PC-9 (cell line): ENCODE results near the gene CYP27C1. TPM values are rescaled to one million over a fixed set of nuclear protein-coding genes. Genes with fewer than 3 reads are reported as not detected.

Experiments
- BruUV-seq: library from RNA; stranded (reverse); fragments of 400-500 nt; replicated peaks from 2 replicates; lab custom pipeline; 2021; lab: Mats Ljungman, UMichigan
- CTCF ChIA-PET: fragments of 300-600 bp; sonication (Branson Sonifier 250); formaldehyde crosslinking; loops from one replicate; lab custom pipeline; 2022; ENCODE audit warnings: antibody characterized with exemption; lab: Charles Lee
- POLR2A ChIA-PET: fragments of 300-600 bp; sonication (Branson Sonifier 250); formaldehyde crosslinking; loops from one replicate; lab custom pipeline; 2022; ENCODE audit warnings: antibody characterized with exemption; ENCODE audit not compliant: unreplicated experiment; lab: Charles Lee
- DNase-seq, 2 experiments: peaks; one replicate each; pipeline versions ENCODE4 v3.0.0 to v3.0.0-alpha.2; 2015 to 2022; ENCODE audit warnings: mixed read lengths in 1 of 2
- H2AFZ ChIP-seq: fragments of 200-600 bp; sonication (generic); 2 replicates; pipeline ENCODE4 v1.8.1; 2017; ENCODE audit warnings: antibody characterized with exemption
- H3F3A ChIP-seq: fragments of 200-600 bp; sonication (generic); 2 replicates; pipeline ENCODE4 v1.8.1; 2017; ENCODE audit warnings: antibody characterized with exemption, mild to moderate bottlenecking, low read depth; ENCODE audit not compliant: insufficient read depth
- H3K27ac ChIP-seq: fragments of 200-600 bp; sonication (generic); 2 replicates; pipeline ENCODE4 v1.6.1; 2016; ENCODE audit warnings: mixed run types
- H3K27me3 ChIP-seq: fragments of 200-600 bp; sonication (generic); 2 replicates; pipeline ENCODE4 v1.6.1; 2016; ENCODE audit warnings: low read depth, mixed run types; ENCODE audit not compliant: insufficient read depth
- H3K36me3 ChIP-seq: fragments of 200-600 bp; sonication (generic); 2 replicates; pipeline ENCODE4 v1.6.1; 2016; ENCODE audit warnings: low read depth, mixed run types
- H3K4me1 ChIP-seq: fragments of 200-600 bp; sonication (generic); replicated peaks from 2 replicates; pipeline ENCODE4 v1.6.1; 2016; ENCODE audit warnings: mixed run types; ENCODE audit not compliant: insufficient read depth
- H3K4me2 ChIP-seq: fragments of 200-600 bp; sonication (generic); 2 replicates; pipeline ENCODE4 v1.6.1; 2017; ENCODE audit warnings: mixed run types
- H3K4me3 ChIP-seq: fragments of 200-600 bp; sonication (generic); 2 replicates; pipeline ENCODE4 v1.6.1; 2016; ENCODE audit warnings: mixed run types
- H3K79me2 ChIP-seq: fragments of 200-600 bp; sonication (generic); 2 replicates; pipeline ENCODE4 v1.6.1; 2017; ENCODE audit warnings: low read depth, mixed run types
- H3K9me2 ChIP-seq: fragments of 200-600 bp; sonication (generic); 2 replicates; pipeline ENCODE4 v1.8.1; 2017; ENCODE audit warnings: mild to moderate bottlenecking; ENCODE audit not compliant: insufficient read depth
- H3K9me3 ChIP-seq: fragments of 200-600 bp; sonication (generic); 2 replicates; pipeline ENCODE4 v1.8.1; 2016; ENCODE audit warnings: low read depth; ENCODE audit not compliant: insufficient read depth
- H4K20me1 ChIP-seq: fragments of 200-600 bp; sonication (generic); 2 replicates; pipeline ENCODE4 v1.8.1; 2017; ENCODE audit not compliant: insufficient read depth
- CTCF ChIP-seq: fragments of 200-600 bp; sonication (generic); conservative IDR thresholded peaks from 2 replicates; pipeline ENCODE4 v1.6.1; 2017; ENCODE audit warnings: mixed run types, antibody characterized with exemption, mild to moderate bottlenecking, moderate library complexity
- EZH2 ChIP-seq: fragments of 200-600 bp; sonication (generic); IDR thresholded peaks from 2 replicates; pipeline ENCODE4 v1.8.0; 2017; ENCODE audit warnings: antibody characterized with exemption, low read depth
- intact Hi-C: fragments of 100-400 bp; cut with micrococcal nuclease; formaldehyde crosslinking; loops from one replicate; pipeline ENCODE4 v1.10.0; 2022; ENCODE audit not compliant: unreplicated experiment
- total RNA-seq: library from RNA; stranded (reverse); gene quantifications from 2 replicates; pipeline ENCODE4 v1.2.3, GENCODE V29; 2021

CYP27C1 gene
- total RNA-seq, 1 experiment from 2014 or later, result 0.94 TPM

GRCh38 chr2:127166231-127166860 is 53.8 kb downstream of the CYP27C1 start:
- Histone ChIP-seq H3K27me3 (no peaks in the 10 kb centered on the region), H3K4me2 (peak overlapping the region; percentile 44), H3F3A (peaks cover 66% of the 10 kb centered on the region), H4K20me1 (no peaks in the 10 kb centered on the region), H3K4me1 (peaks cover 85% of the 10 kb centered on the region), H3K9me3 (no peaks in the 10 kb centered on the region), H2AFZ (no peak overlapping the region), H3K4me3 (no peak overlapping the region), H3K27ac (peak overlapping the region; percentile 63), H3K79me2 (no peaks in the 10 kb centered on the region), H3K36me3 (no peaks in the 10 kb centered on the region), H3K9me2 (no peaks in the 10 kb centered on the region)
- no TSS peak for BruUV-seq
- intact Hi-C loops, result no loop called here
- POLR2A ChIA-PET, result no interaction called here
- TF ChIP-seq EZH2, result no peak
- TF ChIP-seq CTCF, result no peak
- CTCF ChIA-PET, result no interaction called here
- no peak for DNase-seq

DNA sequence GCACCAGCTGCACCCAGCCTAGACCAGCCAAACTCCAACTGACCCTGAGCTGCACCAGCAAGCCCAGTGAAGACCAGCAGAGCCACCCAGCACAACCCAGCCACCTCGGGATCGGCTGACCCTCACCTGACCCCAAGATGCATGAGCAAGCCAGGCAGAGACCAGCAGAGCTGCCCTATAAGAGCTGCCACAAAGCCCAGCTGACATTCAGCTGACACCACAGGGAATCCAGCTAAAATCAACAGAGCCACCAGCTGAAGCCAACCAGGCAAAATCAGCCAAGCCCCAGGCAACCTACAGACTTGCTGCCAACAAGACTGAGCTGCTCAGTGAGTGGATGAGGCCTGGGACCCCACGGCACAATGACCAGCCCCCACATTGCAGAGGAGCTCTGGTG is 54.6 kb downstream of the CYP27C1 start:
- DNase-seq, result peak; percentile 65 to 95
- TF ChIP-seq EZH2, result no peak
- no peak for TF ChIP-seq CTCF
- Histone ChIP-seq H3K9me3 (no peaks in the 10 kb centered on the region), H3K4me2 (peak overlapping the region; percentile 44), H3K4me1 (peaks cover 78% of the 10 kb centered on the region), H3K4me3 (no peak overlapping the region), H3K79me2 (no peaks in the 10 kb centered on the region), H3K9me2 (no peaks in the 10 kb centered on the region), H4K20me1 (no peaks in the 10 kb centered on the region), H3K27ac (peak overlapping the region; percentile 63), H3K36me3 (no peaks in the 10 kb centered on the region), H3K27me3 (no peaks in the 10 kb centered on the region), H3F3A (peaks cover 59% of the 10 kb centered on the region), H2AFZ (no peak overlapping the region)
- intact Hi-C loops, result no loop called here
- ChIA-PET CTCF (interaction anchor here (1.0 kb wide), 2 partner anchors 12 to 32 kb away, joined by 3 to 4 read pairs; no protein-coding TSS in a partner anchor), POLR2A (interaction anchor here (0.7 kb wide), 1 partner anchor 49 kb away, joined by 3 read pairs; no protein-coding TSS in a partner anchor)
- no TSS peak for BruUV-seq

GRCh38 chr2:127164761-127165538 is 55.1 kb downstream of the CYP27C1 start:
- no peaks in the 10 kb centered on the region for H3K36me3 ChIP-seq
- ChIA-PET CTCF (interaction anchor here (1.0 kb wide), 2 partner anchors 11 to 32 kb away, joined by 3 to 4 read pairs; no protein-coding TSS in a partner anchor), POLR2A (interaction anchor here (0.7 kb wide), 1 partner anchor 48 kb away, joined by 3 read pairs; no protein-coding TSS in a partner anchor)
- no TSS peak for BruUV-seq
- H3K27ac ChIP-seq, result peak overlapping the region; percentile 63
- DNase-seq, result no peak
- peak overlapping the region; percentile 44 for H3K4me2 ChIP-seq
- H4K20me1 ChIP-seq, result no peaks in the 10 kb centered on the region
- peaks cover 72% of the 10 kb centered on the region for H3K4me1 ChIP-seq
- H3K9me3 ChIP-seq, result no peaks in the 10 kb centered on the region
- no peak for TF ChIP-seq CTCF
- TF ChIP-seq EZH2, result no peak
- no peaks in the 10 kb centered on the region for H3K9me2 ChIP-seq
- peaks cover 53% of the 10 kb centered on the region for H3F3A ChIP-seq
- intact Hi-C loops, result no loop called here
- peak overlapping the region; percentile 6; the same call in 1 of the 2 replicates for H2AFZ ChIP-seq
- H3K79me2 ChIP-seq, result no peaks in the 10 kb centered on the region
- H3K27me3 ChIP-seq, result no peaks in the 10 kb centered on the region
- no peak overlapping the region for H3K4me3 ChIP-seq
